K562 (cell line): Measurements from ENCODE around the gene SRSF6. TPM values are rescaled to one million over a fixed set of nuclear protein-coding genes. Genes with fewer than 3 reads are reported as not detected.
"Not testable (repeated sequence)": the region's sequence is repeated elsewhere in the genome, so short reads cannot be mapped to it uniquely, and the experiment has no call there.

Source experiments
- ATAC-seq: fragments of 200-7000 bp; cut with Tn5 transposase; 3 replicates; pipeline ENCODE4 v1.9.1; 2020; ENCODE audit warnings: moderate library complexity
- BruUV-seq: library from RNA; stranded (reverse); fragments of 400-500 nt; replicated peaks from 2 replicates; lab custom pipeline; 2021; lab: Mats Ljungman, UMichigan
- CTCF ChIA-PET: fragments of 300-600 bp; formaldehyde crosslinking; extraction: SDS; loops from one replicate; lab custom pipeline; 2021; ENCODE audit warnings: low intra/inter-chr PET ratio; lab: Yijun Ruan, JAX
- POLR2A ChIA-PET: fragments of 300-600, 350-650 bp; sonication (Branson Sonifier 250); formaldehyde crosslinking; extraction: SDS; loops from one replicate; lab custom pipeline; 2021; ENCODE audit warnings: antibody characterized with exemption, inconsistent platforms; lab: Yijun Ruan, JAX
- DNase-seq, 4 experiments: peaks; one replicate each; pipeline versions ENCODE4 v3.0.0 to v3.0.0-alpha.2; 2011 to 2018; ENCODE audit warnings: low spot score in 3 of 4, mixed read lengths in 3 of 4; ENCODE audit errors: extremely low read depth in 1 of 4
- FAIRE-seq: peaks from 2 replicates; lab custom pipeline; 2011; peaks lifted over from hg19 to GRCh38; lab: Jason Lieb, UNC
- H2AFZ ChIP-seq: 2 replicates; pipeline ENCODE4 v1.6.0; 2011; ENCODE audit warnings: low read depth, low read length, control low read depth, inconsistent platforms
- H3K27ac ChIP-seq: fragments of 200-600 bp; 3 replicates; pipeline ENCODE4 v1.8.0; 2011; ENCODE audit warnings: low read depth, mild to moderate bottlenecking, control low read depth, inconsistent platforms, low read length, moderate library complexity, mixed read lengths; ENCODE audit errors: extremely low read depth
- H3K27me3 ChIP-seq, 2 experiments: fragments of 300-600 bp in 1 of 2; 2 replicates in 1 of 2; 3 replicates in 1 of 2; pipeline versions ENCODE4 v1.6.0 to v1.8.0; 2011; ENCODE audit warnings: inconsistent platforms in 2 of 2, low read length in 2 of 2, mild to moderate bottlenecking in 1 of 2, mixed read lengths in 1 of 2, moderate library complexity in 1 of 2; ENCODE audit not compliant: control insufficient read depth in 2 of 2, insufficient read depth in 2 of 2
- H3K36me3 ChIP-seq: fragments of 300-600 bp; 3 replicates; pipeline ENCODE4 v1.8.0; 2011; ENCODE audit warnings: mild to moderate bottlenecking, low read length, inconsistent platforms; ENCODE audit not compliant: control insufficient read depth, insufficient read depth
- H3K4me1 ChIP-seq, 2 experiments: fragments of 200-600 bp in 1 of 2; replicated peaks in 1 of 2; 2 replicates in 1 of 2; 3 replicates in 1 of 2; pipeline versions ENCODE4 v1.5.1 to v1.8.0; 2011; ENCODE audit warnings: inconsistent platforms in 2 of 2, low read length in 2 of 2, mild to moderate bottlenecking in 1 of 2, mixed read lengths in 1 of 2, moderate library complexity in 1 of 2; ENCODE audit not compliant: control insufficient read depth in 2 of 2, insufficient read depth in 2 of 2
- H3K4me2 ChIP-seq: 2 replicates; pipeline ENCODE4 v1.6.1; 2011; ENCODE audit warnings: low read length, control low read depth, inconsistent platforms, mixed read lengths; ENCODE audit not compliant: insufficient read depth
- H3K4me3 ChIP-seq: fragments of 200-600 bp; sonication (generic), shearing (Covaris generic); 2 replicates; pipeline ENCODE4 v1.5.1; 2016; ENCODE audit warnings: control low read depth, inconsistent platforms
- H3K79me2 ChIP-seq: fragments of 200-600 bp; 3 replicates; pipeline ENCODE4 v1.8.0; 2011; ENCODE audit warnings: low read length, inconsistent platforms; ENCODE audit not compliant: control insufficient read depth, insufficient read depth
- H3K9ac ChIP-seq, 2 experiments: 2 replicates each; pipeline versions ENCODE4 v1.6.0 to v1.6.1; 2011; ENCODE audit warnings: low read depth in 2 of 2, low read length in 2 of 2, control low read depth in 1 of 2, inconsistent platforms in 1 of 2, mild to moderate bottlenecking in 1 of 2, mixed read lengths in 1 of 2; ENCODE audit not compliant: insufficient read depth in 1 of 2
- H3K9me1 ChIP-seq: one replicate; pipeline ENCODE4 v1.6.0; 2011; ENCODE audit warnings: inconsistent platforms, mild to moderate bottlenecking, low read length, moderate library complexity; ENCODE audit not compliant: control insufficient read depth, insufficient read depth
- H3K9me3 ChIP-seq: replicated peaks from 2 replicates; pipeline ENCODE4 v1.5.1; 2011; ENCODE audit warnings: low read depth, low read length, inconsistent platforms; ENCODE audit not compliant: control insufficient read depth, insufficient read depth
- H4K20me1 ChIP-seq: replicated peaks from 2 replicates; pipeline ENCODE4 v1.6.1; 2011; ENCODE audit warnings: low read length, inconsistent platforms, mixed read lengths; ENCODE audit not compliant: control insufficient read depth, insufficient read depth
- ARID2 ChIP-seq: fragments of 450-650 bp; IDR thresholded peaks from 2 replicates; pipeline ENCODE4 v1.6.1; 2017; ENCODE audit warnings: antibody characterized with exemption, mild to moderate bottlenecking
- CREM ChIP-seq: IDR thresholded peaks from 2 replicates; pipeline ENCODE4 v1.6.1; 2014; ENCODE audit warnings: antibody characterized with exemption, low read depth
- IRF2 ChIP-seq: sonication (generic); formaldehyde crosslinking; IDR thresholded peaks from 2 replicates; pipeline ENCODE4 v1.8.1; 2022; ENCODE audit warnings: mild to moderate bottlenecking, missing genetic modification reagents
- NFE2 ChIP-seq: IDR thresholded peaks from 2 replicates; pipeline ENCODE4 v1.6.1; 2014; ENCODE audit warnings: antibody characterized with exemption, low read depth
- SNIP1 ChIP-seq: fragments of 450-650 bp; IDR thresholded peaks from 2 replicates; pipeline ENCODE4 v1.7.1; 2017; ENCODE audit warnings: low read depth, mild to moderate bottlenecking
- ZNF586 ChIP-seq: fragments of 450-650 bp; formaldehyde crosslinking; conservative IDR thresholded peaks from 2 replicates; pipeline ENCODE4 v1.4.0; 2020; ENCODE audit warnings: mild to moderate bottlenecking, moderate library complexity
- WGBS: fragments of 100-300 bp; shearing (Covaris generic); methylation state at CpG from one replicate; pipeline ENCODE4 v1.1.6; 2016; ENCODE audit warnings: low coverage, mixed read lengths; ENCODE audit not compliant: insufficient coverage; ENCODE audit errors: missing lambda C conversion rate; 5-methylcytosine and 5-hydroxymethylcytosine counted together
- in situ Hi-C: fragments of 300-500 bp; cut with MboI; formaldehyde crosslinking; loops from 4 replicates; pipeline ENCODE4 v1.15.0; 2018; ENCODE audit warnings: inconsistent platforms, mixed read lengths
- intact Hi-C: fragments of 100-400 bp; cut with micrococcal nuclease; formaldehyde crosslinking; loops from 2 replicates; pipeline ENCODE4 v1.14.2; 2022
- polyA plus RNA-seq, 8 experiments: library from polyadenylated mRNA; depleted of rRNA in 4 of 8; stranded (reverse) in 5 of 8; unstranded in 3 of 8; fragments of >200 nt; fragmentation: Nextera tagmentation in 2 of 8; fragmentation: Illumina TruSeq in 1 of 8; extraction: Ambion mirVana in 2 of 8; extraction: Trizol in 1 of 8; gene quantifications; 2 replicates each; pipeline versions ENCODE4 v1.2.1 to v1.2.3, GENCODE V29; 2011 to 2014; ENCODE audit warnings: inconsistent platforms in 1 of 8, missing spikeins in 1 of 8
- total RNA-seq, 7 experiments: library from RNA; depleted of rRNA in 6 of 7; stranded (reverse); fragments of >200 nt in 6 of 7; fragmentation: Illumina TruSeq in 2 of 7; extraction: Trizol in 2 of 7; gene quantifications; 2 replicates each; pipeline versions ENCODE4 v1.2.1 to v1.2.3, GENCODE V29; 2011 to 2021; ENCODE audit warnings: low replicate concordance in 1 of 7
- TF ChIP-seq, protein P1 (sequence below): fragments of 450-650 bp; IDR thresholded peaks from 2 replicates; pipeline ENCODE4 v1.6.1; 2018; ENCODE audit warnings: mild to moderate bottlenecking, low read depth; ENCODE audit not compliant: partially characterized antibody
- TF ChIP-seq, protein P2 (sequence below): fragments of 450-650 bp; formaldehyde crosslinking; IDR thresholded peaks from 2 replicates; pipeline ENCODE4 v1.4.0; 2020; ENCODE audit warnings: mild to moderate bottlenecking, moderate library complexity

SRSF6 gene
- total and polyA plus RNA-seq, 9 of the 15 experiments (the other 6 are each of a cell fraction or from before 2014, with no cell fraction given), result 52.4 to 165 (median 117) TPM

DNA sequence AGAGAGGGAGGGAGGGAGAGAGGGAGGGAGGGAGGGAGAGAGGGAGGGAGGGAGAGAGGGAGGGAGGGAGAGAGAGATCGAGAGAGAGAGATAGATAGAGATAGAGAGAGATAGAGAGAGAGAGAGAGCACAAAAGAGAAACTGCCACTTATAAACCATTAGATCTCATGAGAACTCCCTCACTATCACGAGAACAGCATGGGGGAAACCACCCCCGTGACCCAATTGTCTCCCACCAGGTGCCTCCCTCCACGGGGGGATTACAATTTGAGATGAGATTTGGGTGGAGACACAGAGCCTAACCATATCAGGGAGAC is 9.3 kb upstream of the SRSF6 start:
- not testable (repeated sequence) for H4K20me1 ChIP-seq, H3K9me3 ChIP-seq, H3K27ac ChIP-seq, H3K36me3 ChIP-seq, FAIRE-seq, H3K4me2 ChIP-seq, BruUV-seq, H3K79me2 ChIP-seq, H2AFZ ChIP-seq, H3K9me1 ChIP-seq, ATAC-seq, H3K27me3 ChIP-seq, H3K4me3 ChIP-seq, H3K4me1 ChIP-seq, H3K9ac ChIP-seq, DNase-seq
- intact Hi-C loops, result loop anchor here (5.0 to 10.0 kb wide), 2 partner anchors 89 to 396 kb away; no protein-coding TSS in a partner anchor
- ChIA-PET POLR2A (interaction anchor here (0.6 to 1.8 kb wide), 3 partner anchors 9 to 97 kb away, joined by 3 to 22 read pairs (median 3); partner anchors contain the start of gene SRSF6), CTCF (interaction anchor here (1.3 to 2.6 kb wide), 3 partner anchors 243 to 644 kb away, joined by 4 to 24 read pairs (median 12); no protein-coding TSS in a partner anchor)
- in situ Hi-C loops, result loop anchor here (5.0 kb wide), 1 partner anchor 634 kb away; no protein-coding TSS in a partner anchor
- 0% methylated on average over 3 of the region's 4 CpGs for WGBS

DNA sequence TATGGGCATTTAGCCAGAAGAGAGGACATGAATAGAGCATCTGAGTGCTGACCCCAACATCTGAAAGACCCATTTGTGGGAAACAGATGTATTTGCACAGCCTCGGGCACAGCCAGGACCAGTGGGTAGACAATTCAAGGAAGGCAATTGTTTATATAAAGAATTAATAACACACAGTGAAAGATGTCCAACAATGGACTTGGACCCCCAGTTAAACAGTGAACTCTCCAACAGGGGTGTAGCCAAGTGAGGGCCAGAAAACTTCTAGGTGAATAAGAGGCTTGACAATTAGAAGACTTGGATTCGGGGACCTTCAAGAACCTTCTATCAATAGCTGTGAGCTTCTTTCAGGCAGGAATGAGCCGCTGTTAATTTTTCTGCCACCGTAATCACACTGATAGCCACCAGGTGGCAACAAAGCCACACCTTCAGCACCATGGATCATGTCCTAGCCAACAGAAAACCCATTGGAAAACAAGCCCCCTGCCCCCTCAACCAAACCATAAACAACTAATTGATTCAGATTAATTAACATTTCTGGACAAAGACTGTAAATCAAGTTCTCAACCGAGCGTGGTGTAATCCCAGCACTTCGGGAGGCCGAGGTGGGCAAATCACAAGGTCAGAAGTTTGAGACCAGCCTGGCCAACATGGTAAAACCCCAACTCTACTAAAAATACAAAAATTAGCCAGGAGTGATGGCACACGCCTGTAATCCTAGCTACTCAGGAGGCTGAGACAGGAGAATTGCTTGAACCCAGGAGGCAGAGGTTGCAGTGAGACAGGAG is 8.8 kb upstream of the SRSF6 start:
- Histone ChIP-seq H3K27me3 (no peaks in the 10 kb centered on the region), H3K79me2 (no peaks in the 10 kb centered on the region), H3K9me1 (no peaks in the 10 kb centered on the region), H3K27ac (no peak overlapping the region), H3K4me3 (no peak overlapping the region), H3K9me3 (no peaks in the 10 kb centered on the region), H2AFZ (peak overlapping the region; percentile 41; the same call in 1 of the 2 replicates), H4K20me1 (no peaks in the 10 kb centered on the region), H3K9ac (no peak overlapping the region), H3K36me3 (no peaks in the 10 kb centered on the region), H3K4me2 (no peak overlapping the region), H3K4me1 (peaks cover 0 to 3% of the 10 kb centered on the region in 2 experiments; a peak in 3 of 5 replicates)
- 14% methylated on average over 9 of the region's 9 CpGs for WGBS
- DNase-seq (peak; percentile 61 to 75 (median 66)), ATAC-seq (peak; percentile 75), FAIRE-seq (peak; percentile 81)
- POLR2A ChIA-PET, result interaction anchor here (0.6 to 1.8 kb wide), 5 partner anchors 9 to 1993 kb away, joined by 3 to 22 read pairs (median 3); partner anchors contain the start of gene SRSF6
- in situ Hi-C loops (loop anchor here (5.0 kb wide), 1 partner anchor 633 kb away; no protein-coding TSS in a partner anchor), intact Hi-C loops (loop anchor here (1.0 to 10.0 kb wide), 5 partner anchors 88 to 631 kb away; no protein-coding TSS in a partner anchor)
- CTCF ChIA-PET, result interaction anchor here (1.3 to 2.6 kb wide), 3 partner anchors 243 to 644 kb away, joined by 4 to 24 read pairs (median 12); no protein-coding TSS in a partner anchor
- no TSS peak for BruUV-seq
- no peak for TF ChIP-seq SNIP1
- TF ChIP-seq, protein P1, sequence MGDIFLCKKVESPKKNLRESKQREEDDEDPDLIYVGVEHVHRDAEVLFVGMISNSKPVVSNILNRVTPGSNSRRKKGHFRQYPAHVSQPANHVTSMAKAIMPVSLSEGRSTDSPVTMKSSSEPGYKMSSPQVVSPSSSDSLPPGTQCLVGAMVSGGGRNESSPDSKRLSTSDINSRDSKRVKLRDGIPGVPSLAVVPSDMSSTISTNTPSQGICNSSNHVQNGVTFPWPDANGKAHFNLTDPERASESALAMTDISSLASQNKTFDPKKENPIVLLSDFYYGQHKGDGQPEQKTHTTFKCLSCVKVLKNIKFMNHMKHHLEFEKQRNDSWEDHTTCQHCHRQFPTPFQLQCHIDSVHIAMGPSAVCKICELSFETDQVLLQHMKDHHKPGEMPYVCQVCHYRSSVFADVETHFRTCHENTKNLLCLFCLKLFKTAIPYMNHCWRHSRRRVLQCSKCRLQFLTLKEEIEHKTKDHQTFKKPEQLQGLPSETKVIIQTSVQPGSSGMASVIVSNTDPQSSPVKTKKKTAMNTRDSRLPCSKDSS, result no peak
- TF ChIP-seq, protein P2, sequence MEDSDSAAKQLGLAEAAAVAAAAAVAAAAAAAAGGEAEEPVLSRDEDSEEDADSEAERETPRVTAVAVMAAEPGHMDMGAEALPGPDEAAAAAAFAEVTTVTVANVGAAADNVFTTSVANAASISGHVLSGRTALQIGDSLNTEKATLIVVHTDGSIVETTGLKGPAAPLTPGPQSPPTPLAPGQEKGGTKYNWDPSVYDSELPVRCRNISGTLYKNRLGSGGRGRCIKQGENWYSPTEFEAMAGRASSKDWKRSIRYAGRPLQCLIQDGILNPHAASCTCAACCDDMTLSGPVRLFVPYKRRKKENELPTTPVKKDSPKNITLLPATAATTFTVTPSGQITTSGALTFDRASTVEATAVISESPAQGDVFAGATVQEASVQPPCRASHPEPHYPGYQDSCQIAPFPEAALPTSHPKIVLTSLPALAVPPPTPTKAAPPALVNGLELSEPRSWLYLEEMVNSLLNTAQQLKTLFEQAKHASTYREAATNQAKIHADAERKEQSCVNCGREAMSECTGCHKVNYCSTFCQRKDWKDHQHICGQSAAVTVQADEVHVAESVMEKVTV, result peak; percentile 85
- no peak for TF ChIP-seq ZNF586 (CRISPR knock-in tag)
- no peak for TF ChIP-seq CREM
- TF ChIP-seq ARID2, result peak; percentile 65; the same call in 1 of the 2 replicates
- no peak for TF ChIP-seq NFE2
- TF ChIP-seq IRF2 (CRISPR knock-in tag), result no peak
